HepG2 (cell line): Measurements from ENCODE around the gene DYTN. TPM values are rescaled to one million over a fixed set of nuclear protein-coding genes. Genes with fewer than 3 reads are reported as not detected.

Source experiments
- FOSL1 ChIP-seq: sonication (generic); formaldehyde crosslinking; IDR thresholded peaks from 2 replicates; pipeline ENCODE4 v1.9.0; 2021; ENCODE audit warnings: missing genetic modification reagents, borderline replicate concordance
- FOXO4 ChIP-seq: sonication (generic); formaldehyde crosslinking; conservative IDR thresholded peaks from 2 replicates; pipeline ENCODE4 v1.8.1; 2023; ENCODE audit warnings: missing genetic modification reagents
- HNF1B ChIP-seq: sonication (generic); formaldehyde crosslinking; IDR thresholded peaks from 2 replicates; pipeline ENCODE4 v1.5.1; 2020; ENCODE audit warnings: mild to moderate bottlenecking, moderate library complexity, missing genetic modification reagents
- IKZF4 ChIP-seq: sonication (generic); formaldehyde crosslinking; IDR thresholded peaks from 2 replicates; pipeline ENCODE4 v1.5.1; 2020; ENCODE audit warnings: borderline replicate concordance, mild to moderate bottlenecking, low read depth, missing genetic modification reagents; ENCODE audit errors: not compliant biosample characterization
- MATR3 ChIP-seq: sonication (generic); formaldehyde crosslinking; IDR thresholded peaks from 2 replicates; pipeline ENCODE4 v1.4.0; 2020; ENCODE audit warnings: missing genetic modification reagents
- NFIC ChIP-seq: IDR thresholded peaks from 2 replicates; pipeline ENCODE4 v1.6.1; 2012; ENCODE audit warnings: mild to moderate bottlenecking, low read length, inconsistent platforms
- ONECUT2 ChIP-seq: sonication (generic); formaldehyde crosslinking; IDR thresholded peaks from 2 replicates; pipeline ENCODE4 v1.4.0; 2020; ENCODE audit warnings: missing genetic modification reagents
- PBX2 ChIP-seq: IDR thresholded peaks from 2 replicates; pipeline ENCODE4 v1.6.1; 2016; ENCODE audit warnings: control low read depth
- RORA ChIP-seq: sonication (generic); formaldehyde crosslinking; IDR thresholded peaks from 2 replicates; pipeline ENCODE4 v1.5.0; 2020; ENCODE audit warnings: mild to moderate bottlenecking, missing genetic modification reagents, moderate library complexity
- SALL2 ChIP-seq: sonication (generic); formaldehyde crosslinking; IDR thresholded peaks from 2 replicates; pipeline ENCODE4 v1.8.1; 2023; ENCODE audit warnings: mild to moderate bottlenecking, missing genetic modification reagents, inconsistent platforms
- SP2 ChIP-seq: sonication (generic); formaldehyde crosslinking; IDR thresholded peaks from 2 replicates; pipeline ENCODE4 v1.5.1; 2020; ENCODE audit warnings: mild to moderate bottlenecking, missing genetic modification reagents
- ZBTB38 ChIP-seq: sonication (generic); formaldehyde crosslinking; IDR thresholded peaks from 2 replicates; pipeline ENCODE4 v1.5.1; 2020; ENCODE audit warnings: mild to moderate bottlenecking, missing genetic modification reagents
- ZBTB42 ChIP-seq: sonication (generic); formaldehyde crosslinking; IDR thresholded peaks from 2 replicates; pipeline ENCODE4 v1.5.0; 2020; ENCODE audit warnings: mild to moderate bottlenecking, missing genetic modification reagents
- ZNF12 ChIP-seq: sonication (generic); formaldehyde crosslinking; IDR thresholded peaks from 2 replicates; pipeline ENCODE4 v1.5.0; 2020; ENCODE audit warnings: missing genetic modification reagents
- ZNF180 ChIP-seq: sonication (generic); formaldehyde crosslinking; IDR thresholded peaks from 2 replicates; pipeline ENCODE4 v1.4.0; 2020; ENCODE audit warnings: low read depth, missing genetic modification reagents, borderline replicate concordance
- ZNF367 ChIP-seq: sonication (generic); formaldehyde crosslinking; IDR thresholded peaks from 2 replicates; pipeline ENCODE4 v1.4.0; 2020; ENCODE audit warnings: missing genetic modification reagents, borderline replicate concordance
- ZNF432 ChIP-seq: sonication (generic); formaldehyde crosslinking; IDR thresholded peaks from 2 replicates; pipeline ENCODE4 v1.5.0; 2020; ENCODE audit warnings: missing genetic modification reagents, mild to moderate bottlenecking, borderline replicate concordance
- ZNF484 ChIP-seq: sonication (generic); formaldehyde crosslinking; IDR thresholded peaks from 2 replicates; pipeline ENCODE4 v1.5.1; 2020; ENCODE audit warnings: mild to moderate bottlenecking, low read depth, missing genetic modification reagents, borderline replicate concordance
- ZNF629 ChIP-seq: sonication (generic); formaldehyde crosslinking; conservative IDR thresholded peaks from 2 replicates; pipeline ENCODE4 v1.5.0; 2020; ENCODE audit warnings: missing genetic modification reagents
- ZNF674 ChIP-seq: sonication (generic); formaldehyde crosslinking; IDR thresholded peaks from 2 replicates; pipeline ENCODE4 v1.5.0; 2020; ENCODE audit warnings: low read depth, mild to moderate bottlenecking, missing genetic modification reagents
- ZNF770 ChIP-seq: sonication (generic); formaldehyde crosslinking; IDR thresholded peaks from 2 replicates; pipeline ENCODE4 v1.5.0; 2020; ENCODE audit warnings: mild to moderate bottlenecking, missing genetic modification reagents
- ZNF891 ChIP-seq: sonication (generic); formaldehyde crosslinking; IDR thresholded peaks from 2 replicates; pipeline ENCODE4 v1.5.0; 2020; ENCODE audit warnings: mild to moderate bottlenecking, missing genetic modification reagents
- ZSCAN25 ChIP-seq: sonication (generic); formaldehyde crosslinking; IDR thresholded peaks from 2 replicates; pipeline ENCODE4 v1.8.0; 2022; ENCODE audit warnings: mild to moderate bottlenecking, missing genetic modification reagents
- ZZZ3 ChIP-seq: sonication (generic); formaldehyde crosslinking; IDR thresholded peaks from 2 replicates; pipeline ENCODE4 v1.4.0; 2020; ENCODE audit warnings: missing genetic modification reagents, mild to moderate bottlenecking, borderline replicate concordance
- polyA plus RNA-seq, 8 experiments: library from polyadenylated mRNA; depleted of rRNA in 3 of 8; stranded (reverse) in 7 of 8; unstranded in 1 of 8; fragments of >200 nt; fragmentation: Illumina TruSeq in 4 of 8; extraction: Trizol in 4 of 8; gene quantifications; 2 replicates each; pipeline versions ENCODE4 v1.2.1 to v1.2.3, GENCODE V29; 2011 to 2016; ENCODE audit warnings: low read depth in 4 of 8, missing spikeins in 1 of 8, mixed read lengths in 1 of 8; ENCODE audit not compliant: insufficient read depth in 1 of 8
- total RNA-seq, 5 experiments: library from RNA; depleted of rRNA; stranded (reverse); fragments of >200 nt; fragmentation: Illumina TruSeq; extraction: Trizol; gene quantifications; 2 replicates each; pipeline ENCODE4 v1.2.3, GENCODE V29; 2016; ENCODE audit warnings: low read depth in 1 of 5

DYTN gene
- total and polyA plus RNA-seq, 2 of the 13 experiments (the other 11 are each of a cell fraction or from before 2014, with no cell fraction given) = not detected

- TF ChIP-seq HNF1B (CRISPR knock-in tag) = peak; percentile 62; the same call in 1 of the 2 replicates
- 0 out of 2 replicates have a peak, but pooled peaks have one; percentile 27 for TF ChIP-seq ZBTB38 (CRISPR knock-in tag)
- peak; percentile 82; the same call in 1 of the 2 replicates for TF ChIP-seq ZBTB42 (CRISPR knock-in tag)
- TF ChIP-seq ZNF180 (CRISPR knock-in tag) = no peak
- TF ChIP-seq ZNF484 (CRISPR knock-in tag) = no peak
- no peak for TF ChIP-seq FOSL1 (CRISPR knock-in tag)
- TF ChIP-seq ZNF770 (CRISPR knock-in tag) = peak; percentile 43; the same call in 1 of the 2 replicates
- peak; percentile 52 for TF ChIP-seq IKZF4 (CRISPR knock-in tag)
- TF ChIP-seq ZNF891 (CRISPR knock-in tag) = peak; percentile 41
- TF ChIP-seq ONECUT2 (CRISPR knock-in tag) = no peak
- no peak; the same call in 1 of the 2 replicates for TF ChIP-seq ZSCAN25 (CRISPR knock-in tag)
- 0 out of 2 replicates have a peak, but pooled peaks have one; percentile 44 for TF ChIP-seq ZNF674
- TF ChIP-seq ZNF12 (CRISPR knock-in tag) = peak; percentile 20; the same call in 1 of the 2 replicates
- 0 out of 2 replicates have a peak, but pooled peaks have one; percentile 35 for TF ChIP-seq ZNF629
- 0 out of 2 replicates have a peak, but pooled peaks have one; percentile 73 for TF ChIP-seq ZNF367 (CRISPR knock-in tag)
- TF ChIP-seq RORA (CRISPR knock-in tag) = no peak
- TF ChIP-seq MATR3 = no peak
- TF ChIP-seq ZZZ3 (CRISPR knock-in tag) = peak; percentile 95; the same call in 1 of the 2 replicates
- TF ChIP-seq FOXO4 (CRISPR knock-in tag) = 0 out of 2 replicates have a peak, but pooled peaks have one; percentile 40
- TF ChIP-seq SP2 (CRISPR knock-in tag) = no peak
- TF ChIP-seq ZNF432 (CRISPR knock-in tag) = no peak
- TF ChIP-seq PBX2 (CRISPR knock-in tag) = no peak
- peak; percentile 91 for TF ChIP-seq SALL2 (CRISPR knock-in tag)
- TF ChIP-seq NFIC = no peak
Measured at GRCh38 chr2:206765242-206766056, 47.3 kb upstream of the DYTN start, which contains the start of the genes FASTKD2 and MDH1B (continued).
